Vagina (tissue), 2 donors: ENCODE measurements around the gene PRUNE2.

Experiments
- POLR2A ChIP-seq, 2 donors: fragments of 450-650 bp; IDR thresholded peaks; one replicate each; pipeline ENCODE4 v1.6.1; 2017; ENCODE audit warnings: antibody characterized with exemption in 2 of 2, mild to moderate bottlenecking in 2 of 2, moderate library complexity in 2 of 2
- POLR2AphosphoS5 ChIP-seq, 2 donors: sonication (generic); formaldehyde crosslinking; IDR thresholded peaks; one replicate each; pipeline ENCODE4 v1.9.0; 2017; ENCODE audit warnings: antibody characterized with exemption in 2 of 2, mild to moderate bottlenecking in 2 of 2, low read depth in 1 of 2; ENCODE audit not compliant: insufficient read depth in 1 of 2
- TF ChIP-seq, protein P1 (sequence below), 3 experiments: fragments of 450-650 bp in 2 of 3; fragments of 200-600 bp in 1 of 3; sonication (generic) in 1 of 3; IDR thresholded peaks; one replicate each; pipeline ENCODE4 v1.5.1; 2017 to 2019; ENCODE audit warnings: antibody characterized with exemption in 3 of 3, mild to moderate bottlenecking in 2 of 3, moderate library complexity in 2 of 3

DNA sequence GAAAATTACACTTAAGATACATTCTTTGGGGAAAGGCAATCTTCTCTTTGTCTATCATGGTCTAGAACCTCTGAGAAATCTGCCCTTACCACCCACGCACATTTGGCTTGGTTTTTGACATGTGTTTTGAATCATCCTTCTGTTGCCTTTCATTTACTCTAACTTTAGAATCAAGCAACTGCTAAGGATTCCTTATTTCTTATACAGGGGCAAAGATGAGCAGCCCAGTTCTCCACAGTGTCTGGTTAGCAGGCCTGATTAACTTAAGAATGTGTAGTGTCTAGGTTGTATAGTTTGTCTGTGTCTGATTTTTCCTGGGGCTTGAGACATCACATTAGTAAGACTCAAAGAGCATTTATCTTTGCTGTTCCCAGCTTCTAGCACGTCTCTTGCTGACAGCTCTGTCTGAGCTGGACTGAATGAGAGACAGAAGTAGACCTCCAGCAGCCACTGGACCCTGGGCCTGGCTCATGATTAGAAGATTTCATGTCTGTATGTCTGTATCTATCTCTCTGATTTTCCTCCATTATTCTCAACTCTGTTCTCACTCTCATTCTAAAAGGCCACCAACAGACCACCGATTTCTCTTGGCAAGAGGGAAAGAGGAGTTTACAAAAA lies 173.5 kb downstream of the PRUNE2 start:
- TF ChIP-seq, protein P1, sequence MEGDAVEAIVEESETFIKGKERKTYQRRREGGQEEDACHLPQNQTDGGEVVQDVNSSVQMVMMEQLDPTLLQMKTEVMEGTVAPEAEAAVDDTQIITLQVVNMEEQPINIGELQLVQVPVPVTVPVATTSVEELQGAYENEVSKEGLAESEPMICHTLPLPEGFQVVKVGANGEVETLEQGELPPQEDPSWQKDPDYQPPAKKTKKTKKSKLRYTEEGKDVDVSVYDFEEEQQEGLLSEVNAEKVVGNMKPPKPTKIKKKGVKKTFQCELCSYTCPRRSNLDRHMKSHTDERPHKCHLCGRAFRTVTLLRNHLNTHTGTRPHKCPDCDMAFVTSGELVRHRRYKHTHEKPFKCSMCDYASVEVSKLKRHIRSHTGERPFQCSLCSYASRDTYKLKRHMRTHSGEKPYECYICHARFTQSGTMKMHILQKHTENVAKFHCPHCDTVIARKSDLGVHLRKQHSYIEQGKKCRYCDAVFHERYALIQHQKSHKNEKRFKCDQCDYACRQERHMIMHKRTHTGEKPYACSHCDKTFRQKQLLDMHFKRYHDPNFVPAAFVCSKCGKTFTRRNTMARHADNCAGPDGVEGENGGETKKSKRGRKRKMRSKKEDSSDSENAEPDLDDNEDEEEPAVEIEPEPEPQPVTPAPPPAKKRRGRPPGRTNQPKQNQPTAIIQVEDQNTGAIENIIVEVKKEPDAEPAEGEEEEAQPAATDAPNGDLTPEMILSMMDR (IDR thresholded peaks at IDR 0.05) = no peak
- TF ChIP-seq POLR2A (IDR thresholded peaks at IDR 0.05) = no peak
- no peak for TF ChIP-seq POLR2AphosphoS5 (IDR thresholded peaks at IDR 0.05; ENCODE audit: insufficient read depth in 1 of 2, low read depth in 1 of 2)
